Calu3 (cell line): Measurements from ENCODE around the gene TRIM41. TPM values are rescaled to one million over a fixed set of nuclear protein-coding genes. Genes with fewer than 3 reads are reported as not detected.
"Not testable (repeated sequence)": the region's sequence is repeated elsewhere in the genome, so short reads cannot be mapped to it uniquely, and the experiment has no call there.

Experiments used
- Bru-seq: library from RNA; stranded (reverse); fragments of 400-500 nt; gene quantifications from one replicate; lab custom pipeline; 2021; lab: Mats Ljungman, UMichigan
- BruChase-seq, 2 experiments: library from RNA; stranded (reverse); fragments of 400-500 nt; gene quantifications; one replicate each; lab custom pipeline; 2021; lab: Mats Ljungman, UMichigan
- BruUV-seq: library from RNA; stranded (reverse); fragments of 400-500 nt; replicated peaks from 2 replicates; lab custom pipeline; 2021; lab: Mats Ljungman, UMichigan
- CTCF ChIA-PET: fragments of 300-600 bp; sonication (Branson Sonifier 250); formaldehyde crosslinking; loops from one replicate; lab custom pipeline; 2022; ENCODE audit warnings: antibody characterized with exemption; lab: Charles Lee
- DNase-seq: peaks from one replicate; pipeline ENCODE4 v3.0.0; 2022
- H3K27ac Mint-ChIP-seq: one replicate; pipeline ENCODE4 v1.8.0; 2022; ENCODE audit warnings: mixed read lengths; ENCODE audit not compliant: unreplicated experiment
- H3K27me3 Mint-ChIP-seq: one replicate; pipeline ENCODE4 v1.8.0; 2022; ENCODE audit warnings: mixed read lengths; ENCODE audit not compliant: unreplicated experiment
- H3K36me3 Mint-ChIP-seq: one replicate; pipeline ENCODE4 v1.8.0; 2022; ENCODE audit warnings: mild to moderate bottlenecking, moderate library complexity, mixed read lengths; ENCODE audit not compliant: insufficient read depth, unreplicated experiment
- H3K4me1 Mint-ChIP-seq: one replicate; pipeline ENCODE4 v1.8.0; 2022; ENCODE audit warnings: mild to moderate bottlenecking, low read depth, mixed read lengths; ENCODE audit not compliant: unreplicated experiment
- H3K4me3 Mint-ChIP-seq: one replicate; pipeline ENCODE4 v1.8.0; 2022; ENCODE audit warnings: mild to moderate bottlenecking, low read depth, moderate library complexity, mixed read lengths; ENCODE audit not compliant: unreplicated experiment
- H3K9me3 Mint-ChIP-seq: one replicate; pipeline ENCODE4 v1.8.0; 2022; ENCODE audit warnings: low read depth, mixed read lengths; ENCODE audit not compliant: unreplicated experiment
- CTCF ChIP-seq: fragments of 200-600 bp; IDR thresholded peaks from one replicate; pipeline ENCODE4 v1.8.0; 2022; ENCODE audit warnings: antibody characterized with exemption; ENCODE audit not compliant: unreplicated experiment
- intact Hi-C: fragments of 100-400 bp; cut with micrococcal nuclease; formaldehyde crosslinking; loops from one replicate; pipeline ENCODE4 v1.10.0; 2022; ENCODE audit not compliant: unreplicated experiment
- long read RNA-seq: library from polyadenylated mRNA; stranded (forward); transcript quantifications from one replicate; pipeline ENCODE4 v2.0.0, GENCODE V29; 2022
- total RNA-seq: library from RNA; stranded (reverse); gene quantifications from 2 replicates; pipeline ENCODE4 v1.2.3, GENCODE V29; 2022

The TRIM41 gene
- total RNA-seq, result 33.5 and 34.2 TPM in 2 replicates
- percentile 66 among the genes with signal in this experiment for Bru-seq, nascent RNA
- BruChase-seq, experiment 1, labeled RNA remaining after a 6-hour chase, result percentile 80 among the genes with signal in this experiment
- BruChase-seq, experiment 2, labeled RNA remaining after a 2-hour chase, result percentile 82 among the genes with signal in this experiment
- long read RNA-seq, partial matches to known transcripts, result 2 of 6 reads
- long read RNA-seq, other reads (novel, unspliced or antisense), result 3 of 6 reads

- peak within 1 kb of the TSS; percentile 90 for H3K4me3 Mint-ChIP-seq
- H3K36me3 Mint-ChIP-seq, result peaks cover 63% of the 10 kb centered on the region
- no peak for TF ChIP-seq CTCF
- peak; percentile 99 for DNase-seq
- intact Hi-C loops, result loop anchor here (2.0 kb wide), 1 partner anchor 22 kb away; no protein-coding TSS in a partner anchor
- peak within 1 kb of the TSS; percentile 99 for H3K27ac Mint-ChIP-seq
- TSS peak; percentile 17 for BruUV-seq
- H3K27me3 Mint-ChIP-seq, result no peaks in the 10 kb centered on the region
- no peaks in the 10 kb centered on the region for H3K9me3 Mint-ChIP-seq
- CTCF ChIA-PET, result interaction anchor here (0.6 to 1.5 kb wide), 5 partner anchors 9 to 39 kb away, joined by 3 to 9 read pairs (median 5); no protein-coding TSS in a partner anchor
- peaks cover 44% of the 10 kb centered on the region for H3K4me1 Mint-ChIP-seq
These were observed at the start of gene TRIM41 for GRCh38 chr5:181223058-181223728. Gene TRIM41, plus strand, starts transcription at chr5:181223281. Its CDS starts 719 bp downstream, at chr5:181224000.

- H3K36me3 Mint-ChIP-seq, result peaks cover 35% of the 10 kb centered on the region
- CTCF ChIA-PET, result interaction anchor here (0.6 to 1.3 kb wide), 4 partner anchors 14 to 305 kb away, joined by 3 to 5 read pairs (median 3); no protein-coding TSS in a partner anchor
- DNase-seq, result peak; percentile 72
- intact Hi-C loops, result no loop called here
- peak overlapping the region; percentile 74 for H3K4me3 Mint-ChIP-seq
- H3K4me1 Mint-ChIP-seq, result peaks cover 33% of the 10 kb centered on the region
- H3K27ac Mint-ChIP-seq, result peak overlapping the region; percentile 63
- H3K27me3 Mint-ChIP-seq, result peaks cover 39% of the 10 kb centered on the region
- TF ChIP-seq CTCF, result no peak
- BruUV-seq, result no TSS peak
- no peaks in the 10 kb centered on the region for H3K9me3 Mint-ChIP-seq
These were observed 49.4 kb upstream of the TRIM41 start for GRCh38 chr5:181173420-181174342.

- CTCF ChIA-PET, result no interaction called here
- TF ChIP-seq CTCF, result no peak
- H3K27me3 Mint-ChIP-seq, result peaks cover 25% of the 10 kb centered on the region
- no peak overlapping the region for H3K27ac Mint-ChIP-seq
- intact Hi-C loops, result no loop called here
- H3K9me3 Mint-ChIP-seq, result no peaks in the 10 kb centered on the region
- peaks cover 13% of the 10 kb centered on the region for H3K36me3 Mint-ChIP-seq
- peaks cover 10% of the 10 kb centered on the region for H3K4me1 Mint-ChIP-seq
- no TSS peak for BruUV-seq
- no peak for DNase-seq
- no peak overlapping the region for H3K4me3 Mint-ChIP-seq
These were observed 46.7 kb upstream of the TRIM41 start for GRCh38 chr5:181176254-181176952.

- H3K9me3 Mint-ChIP-seq, CTCF ChIA-PET, H3K4me3 Mint-ChIP-seq, DNase-seq, BruUV-seq, intact Hi-C loops, H3K27ac Mint-ChIP-seq: not testable (repeated sequence)
- Mint-ChIP-seq H3K36me3 (peaks cover 18% of the 10 kb centered on the region), H3K27me3 (peaks cover 25% of the 10 kb centered on the region), H3K4me1 (peaks cover 22% of the 10 kb centered on the region)
These were observed 45.5 kb upstream of the TRIM41 start for GRCh38 chr5:181177559-181177958.
